Tibial nerve (tissue), 3 donors: ENCODE data around the gene PLEKHM2.

Experiments
- CTCF ChIP-seq, 5 experiments: fragments of 200-600 bp in 3 of 5; fragments of 450-650 bp in 2 of 5; sonication (generic) in 3 of 5; IDR thresholded peaks; one replicate each; pipeline ENCODE4 v1.5.1; 2016 to 2019; ENCODE audit warnings: antibody characterized with exemption in 5 of 5, mild to moderate bottlenecking in 3 of 5, moderate library complexity in 2 of 5
- POLR2A ChIP-seq, 2 donors: fragments of 450-650 bp; IDR thresholded peaks; one replicate each; pipeline ENCODE4 v1.6.1; 2017; ENCODE audit warnings: antibody characterized with exemption in 2 of 2, mild to moderate bottlenecking in 2 of 2, moderate library complexity in 2 of 2

DNA sequence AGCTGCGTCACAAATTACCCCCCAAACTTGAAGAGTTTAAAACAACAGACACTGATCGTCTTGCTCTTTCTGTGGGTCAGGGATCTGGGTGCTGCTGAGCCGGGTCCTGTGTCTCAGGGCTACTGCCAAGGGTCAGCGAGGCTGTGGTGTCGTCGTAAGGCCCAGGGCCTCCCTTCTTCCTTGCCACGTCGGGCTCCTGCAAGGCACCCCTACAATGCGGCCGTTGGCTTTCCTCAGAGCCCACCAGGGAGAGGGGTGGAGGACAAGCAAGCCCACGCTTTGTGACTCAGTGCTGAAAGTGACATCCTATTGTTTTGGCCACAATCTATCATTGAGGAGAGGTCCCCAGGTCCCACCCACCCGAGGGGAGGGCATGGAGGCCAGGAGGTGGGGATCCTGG is 66.8 kb downstream of the PLEKHM2 start:
- no peak for TF ChIP-seq POLR2A (IDR thresholded peaks at IDR 0.05)
- no peak for TF ChIP-seq CTCF (IDR thresholded peaks at IDR 0.05)
